Measurements from ENCODE around the gene ZNF230.

DNA sequence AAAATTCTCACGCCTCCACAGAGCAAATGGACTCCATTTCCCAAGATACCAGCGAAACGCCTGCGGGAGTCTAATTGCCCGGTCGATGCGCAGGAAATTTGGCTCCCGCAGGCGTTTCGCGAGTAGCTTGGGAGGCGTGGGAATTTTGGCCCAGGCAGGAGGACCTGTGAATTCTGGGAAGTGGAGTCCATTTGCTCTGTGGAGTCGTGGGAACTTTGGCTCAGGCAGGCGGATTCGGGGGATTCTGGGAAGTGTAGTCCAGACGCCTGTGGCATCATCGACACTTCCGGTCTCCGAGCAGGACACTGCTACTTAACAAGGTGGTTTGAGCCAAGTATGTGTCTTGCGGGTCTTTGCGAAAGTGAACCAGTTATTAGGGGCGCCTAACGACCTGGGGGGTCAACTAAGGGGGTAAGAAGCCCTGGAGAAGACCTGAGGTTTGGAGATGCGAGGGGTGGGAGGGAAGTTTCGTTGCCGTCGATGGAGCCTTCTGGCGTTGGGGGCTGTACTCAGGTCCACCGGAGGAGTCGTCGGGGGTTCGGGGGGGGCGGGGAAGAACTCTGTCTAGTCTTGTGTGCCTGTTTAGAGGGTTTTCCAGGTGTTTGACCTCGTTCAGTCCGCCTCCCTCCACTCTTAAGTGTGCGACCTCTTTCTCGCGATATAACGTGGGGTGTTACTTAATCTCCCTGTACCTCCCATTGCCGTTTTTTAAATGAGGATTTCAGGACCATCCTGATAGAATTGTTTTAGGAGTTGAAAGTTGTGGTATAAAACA, 18.7 kb upstream of the ZNF230 start, which contains the start of gene ZNF155:
- TF ChIP-seq, protein P1, sequence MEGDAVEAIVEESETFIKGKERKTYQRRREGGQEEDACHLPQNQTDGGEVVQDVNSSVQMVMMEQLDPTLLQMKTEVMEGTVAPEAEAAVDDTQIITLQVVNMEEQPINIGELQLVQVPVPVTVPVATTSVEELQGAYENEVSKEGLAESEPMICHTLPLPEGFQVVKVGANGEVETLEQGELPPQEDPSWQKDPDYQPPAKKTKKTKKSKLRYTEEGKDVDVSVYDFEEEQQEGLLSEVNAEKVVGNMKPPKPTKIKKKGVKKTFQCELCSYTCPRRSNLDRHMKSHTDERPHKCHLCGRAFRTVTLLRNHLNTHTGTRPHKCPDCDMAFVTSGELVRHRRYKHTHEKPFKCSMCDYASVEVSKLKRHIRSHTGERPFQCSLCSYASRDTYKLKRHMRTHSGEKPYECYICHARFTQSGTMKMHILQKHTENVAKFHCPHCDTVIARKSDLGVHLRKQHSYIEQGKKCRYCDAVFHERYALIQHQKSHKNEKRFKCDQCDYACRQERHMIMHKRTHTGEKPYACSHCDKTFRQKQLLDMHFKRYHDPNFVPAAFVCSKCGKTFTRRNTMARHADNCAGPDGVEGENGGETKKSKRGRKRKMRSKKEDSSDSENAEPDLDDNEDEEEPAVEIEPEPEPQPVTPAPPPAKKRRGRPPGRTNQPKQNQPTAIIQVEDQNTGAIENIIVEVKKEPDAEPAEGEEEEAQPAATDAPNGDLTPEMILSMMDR (tag by site-specific recombination; IDR thresholded peaks at IDR 0.05), result no peak
- TF ChIP-seq ZNF626 (tag by site-specific recombination; IDR thresholded peaks at IDR 0.05) (no peak), KLF16 (tag by site-specific recombination; IDR thresholded peaks at IDR 0.05) (no peak; the same call in none of the 2 replicates), TCF7L2 (IDR thresholded peaks at IDR 0.05; ENCODE audit: borderline replicate concordance, low read depth, low read length) (no peak), GLIS2 (tag by site-specific recombination; IDR thresholded peaks at IDR 0.05) (peak; percentile 66), BCL6B (tag by site-specific recombination; IDR thresholded peaks at IDR 0.05) (no peak), ZNF140 (tag by site-specific recombination; IDR thresholded peaks at IDR 0.05) (no peak), KLF1 (tag by site-specific recombination; IDR thresholded peaks at IDR 0.05) (peak; percentile 22; the same call in 1 of the 2 replicates)
- TF ChIP-seq, protein P2, sequence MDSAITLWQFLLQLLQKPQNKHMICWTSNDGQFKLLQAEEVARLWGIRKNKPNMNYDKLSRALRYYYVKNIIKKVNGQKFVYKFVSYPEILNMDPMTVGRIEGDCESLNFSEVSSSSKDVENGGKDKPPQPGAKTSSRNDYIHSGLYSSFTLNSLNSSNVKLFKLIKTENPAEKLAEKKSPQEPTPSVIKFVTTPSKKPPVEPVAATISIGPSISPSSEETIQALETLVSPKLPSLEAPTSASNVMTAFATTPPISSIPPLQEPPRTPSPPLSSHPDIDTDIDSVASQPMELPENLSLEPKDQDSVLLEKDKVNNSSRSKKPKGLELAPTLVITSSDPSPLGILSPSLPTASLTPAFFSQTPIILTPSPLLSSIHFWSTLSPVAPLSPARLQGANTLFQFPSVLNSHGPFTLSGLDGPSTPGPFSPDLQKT (IDR thresholded peaks at IDR 0.05; ENCODE audit: borderline replicate concordance, low read depth, low read length), result 0 out of 2 replicates have a peak, but pooled peaks have one; percentile 44
- TF ChIP-seq, protein P3, sequence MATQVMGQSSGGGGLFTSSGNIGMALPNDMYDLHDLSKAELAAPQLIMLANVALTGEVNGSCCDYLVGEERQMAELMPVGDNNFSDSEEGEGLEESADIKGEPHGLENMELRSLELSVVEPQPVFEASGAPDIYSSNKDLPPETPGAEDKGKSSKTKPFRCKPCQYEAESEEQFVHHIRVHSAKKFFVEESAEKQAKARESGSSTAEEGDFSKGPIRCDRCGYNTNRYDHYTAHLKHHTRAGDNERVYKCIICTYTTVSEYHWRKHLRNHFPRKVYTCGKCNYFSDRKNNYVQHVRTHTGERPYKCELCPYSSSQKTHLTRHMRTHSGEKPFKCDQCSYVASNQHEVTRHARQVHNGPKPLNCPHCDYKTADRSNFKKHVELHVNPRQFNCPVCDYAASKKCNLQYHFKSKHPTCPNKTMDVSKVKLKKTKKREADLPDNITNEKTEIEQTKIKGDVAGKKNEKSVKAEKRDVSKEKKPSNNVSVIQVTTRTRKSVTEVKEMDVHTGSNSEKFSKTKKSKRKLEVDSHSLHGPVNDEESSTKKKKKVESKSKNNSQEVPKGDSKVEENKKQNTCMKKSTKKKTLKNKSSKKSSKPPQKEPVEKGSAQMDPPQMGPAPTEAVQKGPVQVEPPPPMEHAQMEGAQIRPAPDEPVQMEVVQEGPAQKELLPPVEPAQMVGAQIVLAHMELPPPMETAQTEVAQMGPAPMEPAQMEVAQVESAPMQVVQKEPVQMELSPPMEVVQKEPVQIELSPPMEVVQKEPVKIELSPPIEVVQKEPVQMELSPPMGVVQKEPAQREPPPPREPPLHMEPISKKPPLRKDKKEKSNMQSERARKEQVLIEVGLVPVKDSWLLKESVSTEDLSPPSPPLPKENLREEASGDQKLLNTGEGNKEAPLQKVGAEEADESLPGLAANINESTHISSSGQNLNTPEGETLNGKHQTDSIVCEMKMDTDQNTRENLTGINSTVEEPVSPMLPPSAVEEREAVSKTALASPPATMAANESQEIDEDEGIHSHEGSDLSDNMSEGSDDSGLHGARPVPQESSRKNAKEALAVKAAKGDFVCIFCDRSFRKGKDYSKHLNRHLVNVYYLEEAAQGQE (tag by site-specific recombination; IDR thresholded peaks at IDR 0.05), result no peak
